GM12878 (cell line): ENCODE results near the gene LKAAEAR1. TPM values are rescaled to one million over a fixed set of nuclear protein-coding genes. Genes with fewer than 3 reads are reported as not detected.

Experiments
- ATAC-seq: fragments of 200-7000 bp; cut with Tn5 transposase; 3 replicates; pipeline ENCODE4 v1.9.1; 2020; ENCODE audit warnings: mild to moderate bottlenecking, moderate library complexity
- BruUV-seq: library from RNA; stranded (reverse); fragments of 400-500 nt; replicated peaks from 2 replicates; lab custom pipeline; 2021; lab: Mats Ljungman, UMichigan
- CTCF ChIA-PET: fragments of 300-600 bp; sonication (Branson Sonifier 250); formaldehyde crosslinking; extraction: SDS; loops from one replicate; lab custom pipeline; 2021; ENCODE audit warnings: inconsistent platforms; lab: Yijun Ruan, JAX
- POLR2A ChIA-PET: fragments of 350-600 bp; formaldehyde crosslinking; extraction: SDS; loops from one replicate; lab custom pipeline; 2021; ENCODE audit warnings: inconsistent platforms; lab: Charles Lee
- RAD21 ChIA-PET: fragments of 300-600 bp; sonication (Branson Sonifier 250); formaldehyde crosslinking; loops from one replicate; lab custom pipeline; 2023; ENCODE audit warnings: antibody characterized with exemption; ENCODE audit not compliant: unreplicated experiment; lab: Charles Lee
- SMC1A ChIA-PET: fragments of 300-600 bp; sonication (Branson Sonifier 250); formaldehyde crosslinking; loops from one replicate; lab custom pipeline; 2023; ENCODE audit not compliant: unreplicated experiment, uncharacterized antibody; lab: Charles Lee
- DNase-seq: peaks from one replicate; pipeline ENCODE4 v3.0.0-alpha.2; 2011; ENCODE audit warnings: low read depth, low spot score
- FAIRE-seq: peaks from 3 replicates; lab custom pipeline; 2011; peaks lifted over from hg19 to GRCh38; lab: Jason Lieb, UNC
- H2AFZ ChIP-seq: 2 replicates; pipeline ENCODE4 v1.6.0; 2011; ENCODE audit warnings: low read depth, low read length, control low read depth; ENCODE audit not compliant: control insufficient read depth
- H3K27ac ChIP-seq: 2 replicates; pipeline ENCODE4 v1.5.1; 2011; ENCODE audit warnings: control low read depth; ENCODE audit not compliant: control insufficient read depth, insufficient read depth
- H3K27me3 ChIP-seq, 2 experiments: replicated peaks in 1 of 2; 2 replicates each; pipeline versions ENCODE4 v1.6.0 to v1.6.1; 2011; ENCODE audit warnings: low read length in 1 of 2; ENCODE audit not compliant: control insufficient read depth in 2 of 2, insufficient read depth in 2 of 2
- H3K36me3 ChIP-seq, 2 experiments: 2 replicates each; pipeline ENCODE4 v1.5.1; 2011; ENCODE audit warnings: low read length in 1 of 2; ENCODE audit not compliant: control insufficient read depth in 2 of 2, insufficient read depth in 2 of 2
- H3K4me1 ChIP-seq: 2 replicates; pipeline ENCODE4 v1.6.1; 2011; ENCODE audit warnings: mild to moderate bottlenecking, low read length, moderate library complexity, mixed read lengths; ENCODE audit not compliant: control insufficient read depth, insufficient read depth
- H3K4me2 ChIP-seq: 2 replicates; pipeline ENCODE4 v1.6.0; 2011; ENCODE audit warnings: control low read depth; ENCODE audit not compliant: control insufficient read depth, insufficient read depth
- H3K4me3 ChIP-seq: fragments of 200-600 bp; sonication (generic); 2 replicates; pipeline ENCODE4 v1.5.1; 2016
- H3K79me2 ChIP-seq: 2 replicates; pipeline ENCODE4 v1.6.0; 2011; ENCODE audit warnings: low read length; ENCODE audit not compliant: control insufficient read depth, insufficient read depth
- H3K9ac ChIP-seq: 2 replicates; pipeline ENCODE4 v1.8.0; 2011; ENCODE audit warnings: low read length, control low read depth, mixed read lengths; ENCODE audit not compliant: control insufficient read depth, insufficient read depth
- H3K9me3 ChIP-seq: replicated peaks from 3 replicates; pipeline ENCODE4 v1.5.1; 2011; ENCODE audit warnings: mild to moderate bottlenecking, low read length; ENCODE audit not compliant: control insufficient read depth, insufficient read depth
- H4K20me1 ChIP-seq: 2 replicates; pipeline ENCODE4 v1.6.0; 2011; ENCODE audit not compliant: control insufficient read depth, insufficient read depth
- ATF7 ChIP-seq: fragments of 450-650 bp; IDR thresholded peaks from 2 replicates; pipeline ENCODE4 v1.6.1; 2016; ENCODE audit warnings: low read depth, mild to moderate bottlenecking
- BHLHE40 ChIP-seq, 2 experiments: fragments of 450-650 bp in 1 of 2; IDR thresholded peaks; 2 replicates each; pipeline ENCODE4 v1.6.1; 2011 to 2017; ENCODE audit warnings: low read depth in 2 of 2, borderline replicate concordance in 1 of 2, improper control_type of control experiment in 1 of 2, low read length in 1 of 2, mild to moderate bottlenecking in 1 of 2
- CHD2 ChIP-seq: IDR thresholded peaks from 2 replicates; pipeline ENCODE4 v1.6.1; 2011; ENCODE audit warnings: low read depth, low read length, improper control_type of control experiment, borderline replicate concordance
- CREM ChIP-seq: IDR thresholded peaks from 2 replicates; pipeline ENCODE4 v1.6.1; 2014; ENCODE audit warnings: antibody characterized with exemption, low read depth
- HDGF ChIP-seq: fragments of 450-650 bp; IDR thresholded peaks from 2 replicates; pipeline ENCODE4 v1.6.1; 2016; ENCODE audit warnings: antibody characterized with exemption
- POU2F2 ChIP-seq: IDR thresholded peaks from 3 replicates; pipeline ENCODE4 v1.6.1; 2011; ENCODE audit warnings: low read depth, mild to moderate bottlenecking, low read length, borderline replicate concordance
- RELB ChIP-seq: fragments of 450-650 bp; IDR thresholded peaks from 2 replicates; pipeline ENCODE4 v1.6.1; 2017; ENCODE audit warnings: low read depth, mild to moderate bottlenecking, moderate library complexity
- SPI1 ChIP-seq: IDR thresholded peaks from 2 replicates; pipeline ENCODE4 v1.6.1; 2011; ENCODE audit warnings: low read depth, mild to moderate bottlenecking, low read length, moderate library complexity, borderline replicate concordance; ENCODE audit not compliant: insufficient read depth
- ZBED1 ChIP-seq: IDR thresholded peaks from 2 replicates; pipeline ENCODE4 v1.6.1; 2016; ENCODE audit warnings: borderline replicate concordance
- ZNF687 ChIP-seq: fragments of 450-650 bp; IDR thresholded peaks from 2 replicates; pipeline ENCODE4 v1.6.1; 2017; ENCODE audit warnings: mild to moderate bottlenecking, moderate library complexity
- WGBS: methylation state at CpG from one replicate; pipeline ENCODE4 v1.1.6; 2016; ENCODE audit warnings: low lambda C conversion rate; ENCODE audit not compliant: insufficient replicate concordance, insufficient coverage; ENCODE audit errors: missing lambda C conversion rate; 5-methylcytosine and 5-hydroxymethylcytosine counted together
- in situ Hi-C: fragments of 300-500 bp; cut with MboI; formaldehyde crosslinking; loops from 9 replicates; pipeline ENCODE4 v1.14.3; 2018; ENCODE audit warnings: mixed read lengths
- intact Hi-C: fragments of 100-400 bp; cut with micrococcal nuclease; formaldehyde crosslinking; loops from one replicate; pipeline ENCODE4 v1.14.2; 2022; ENCODE audit not compliant: unreplicated experiment
- polyA plus RNA-seq, 11 experiments: library from polyadenylated mRNA; depleted of rRNA in 4 of 11; unstranded in 6 of 11; stranded (reverse) in 5 of 11; fragments of >200 nt; fragmentation: Nextera tagmentation in 4 of 11; fragmentation: Illumina TruSeq in 1 of 11; extraction: Ambion mirVana in 4 of 11; extraction: Trizol in 1 of 11; gene quantifications; 1 replicate in 1 of 11; 2 replicates in 10 of 11; pipeline versions ENCODE4 v1.2.1 to v1.2.3, GENCODE V29; 2011 to 2016; ENCODE audit warnings: inconsistent platforms in 2 of 11, missing spikeins in 2 of 11, low read depth in 1 of 11
- total RNA-seq, 4 experiments: library from RNA; depleted of rRNA in 3 of 4; stranded (reverse); fragments of >200 nt in 3 of 4; fragmentation: Illumina TruSeq in 1 of 4; extraction: Trizol in 1 of 4; gene quantifications; 2 replicates each; pipeline versions ENCODE4 v1.2.1 to v1.2.3, GENCODE V29; 2013 to 2021
- TF ChIP-seq, protein P1 (sequence below): fragments of 450-650 bp; IDR thresholded peaks from 2 replicates; pipeline ENCODE4 v1.6.1; 2016; ENCODE audit warnings: mild to moderate bottlenecking

The LKAAEAR1 gene
- total and polyA plus RNA-seq, 10 of the 15 experiments (the other 5 are each of a cell fraction or from before 2014, with no cell fraction given), result not detected

GRCh38 chr20:64058536-64058935 is 25.7 kb downstream of the LKAAEAR1 start:
- ATAC-seq, result peak; percentile 18
- Histone ChIP-seq H4K20me1 (no peaks in the 10 kb centered on the region), H3K9me3 (no peaks in the 10 kb centered on the region), H3K9ac (peak overlapping the region; percentile 61; the same call in 1 of the 2 replicates), H3K79me2 (no peaks in the 10 kb centered on the region; the same call in none of the 2 replicates), H3K27me3 (no peaks in the 10 kb centered on the region), H3K36me3 (no peaks in the 10 kb centered on the region), H3K4me2 (peak overlapping the region; percentile 90), H3K4me3 (peak overlapping the region; percentile 25), H2AFZ (0 out of 2 replicates have a peak overlapping the region, but pooled peaks have one; percentile 2), H3K27ac (no peak overlapping the region), H3K4me1 (peaks cover 53% of the 10 kb centered on the region)
- SMC1A ChIA-PET, result interaction anchor here (0.9 to 2.6 kb wide), 2 partner anchors 19 to 55 kb away, joined by 3 to 21 read pairs; no protein-coding TSS in a partner anchor
- RAD21 ChIA-PET, result interaction anchor here (0.7 to 2.5 kb wide), 3 partner anchors 28 to 521 kb away, joined by 5 to 13 read pairs (median 11); partner anchors contain the start of genes PRPF6 and PTK6
- in situ Hi-C loops (no loop called here), intact Hi-C loops (loop anchor here (5.0 to 10.0 kb wide), 3 partner anchors 76 to 194 kb away; partner anchors contain the start of genes ABHD16B, PRPF6, TPD52L2 and UCKL1)
- WGBS, result 23% methylated on average over 12 of the region's 12 CpGs
- no peak for FAIRE-seq
- BruUV-seq, result no TSS peak
- TF ChIP-seq ZBED1 (no peak), ATF7 (peak; percentile 15; the same call in 1 of the 2 replicates), ZNF687 (0 out of 2 replicates have a peak, but pooled peaks have one; percentile 8), SPI1 (peak; percentile 2; the same call in 1 of the 2 replicates), POU2F2 (peak; percentile 96; the same call in 2 of the 3 replicates), CHD2 (peak; percentile 24; the same call in 1 of the 2 replicates), CREM (no peak), RELB (peak; percentile 27; the same call in 1 of the 2 replicates), BHLHE40 (IDR thresholded peaks at IDR 0.05; ENCODE audit: borderline replicate concordance in 1 of 2, low read depth in 2 of 2, low read length in 1 of 2) (peak; percentile 26 to 37; a peak in 1 of 4 replicates), HDGF (no peak)
- TF ChIP-seq, protein P1, sequence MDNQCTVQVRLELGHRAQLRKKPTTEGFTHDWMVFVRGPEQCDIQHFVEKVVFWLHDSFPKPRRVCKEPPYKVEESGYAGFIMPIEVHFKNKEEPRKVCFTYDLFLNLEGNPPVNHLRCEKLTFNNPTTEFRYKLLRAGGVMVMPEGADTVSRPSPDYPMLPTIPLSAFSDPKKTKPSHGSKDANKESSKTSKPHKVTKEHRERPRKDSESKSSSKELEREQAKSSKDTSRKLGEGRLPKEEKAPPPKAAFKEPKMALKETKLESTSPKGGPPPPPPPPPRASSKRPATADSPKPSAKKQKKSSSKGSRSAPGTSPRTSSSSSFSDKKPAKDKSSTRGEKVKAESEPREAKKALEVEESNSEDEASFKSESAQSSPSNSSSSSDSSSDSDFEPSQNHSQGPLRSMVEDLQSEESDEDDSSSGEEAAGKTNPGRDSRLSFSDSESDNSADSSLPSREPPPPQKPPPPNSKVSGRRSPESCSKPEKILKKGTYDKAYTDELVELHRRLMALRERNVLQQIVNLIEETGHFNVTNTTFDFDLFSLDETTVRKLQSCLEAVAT, result peak; percentile 20; the same call in 1 of the 2 replicates
- no peak for DNase-seq
- CTCF ChIA-PET, result interaction anchor here (1.2 to 9.2 kb wide), 5 partner anchors 11 to 272 kb away, joined by 3 to 108 read pairs (median 8); partner anchors contain the start of genes OPRL1, PRPF6 and RGS19
- POLR2A ChIA-PET, result interaction anchor here (0.6 to 0.7 kb wide), 2 partner anchors 351 to 374 kb away, joined by 3 read pairs; no protein-coding TSS in a partner anchor
